GM18951 (cell line): ENCODE measurements around the gene CYP4F12.
"Not testable (repeated sequence)": the region's sequence is repeated elsewhere in the genome, so short reads cannot be mapped to it uniquely, and the experiment has no call there.

Experiments
- POLR2A ChIP-seq: IDR thresholded peaks from 4 replicates; pipeline ENCODE4 v1.6.1; 2011; ENCODE audit warnings: mild to moderate bottlenecking; ENCODE audit not compliant: insufficient read length, insufficient read depth; ENCODE audit errors: extremely low read depth
- in situ Hi-C: fragments of 300-500 bp; cut with MboI; formaldehyde crosslinking; loops from one replicate; pipeline ENCODE4 v1.12.0; 2022; ENCODE audit warnings: low sequenced_read_pairs, mixed read lengths, inconsistent platforms; ENCODE audit not compliant: unreplicated experiment

Gene CYP4F12

DNA sequence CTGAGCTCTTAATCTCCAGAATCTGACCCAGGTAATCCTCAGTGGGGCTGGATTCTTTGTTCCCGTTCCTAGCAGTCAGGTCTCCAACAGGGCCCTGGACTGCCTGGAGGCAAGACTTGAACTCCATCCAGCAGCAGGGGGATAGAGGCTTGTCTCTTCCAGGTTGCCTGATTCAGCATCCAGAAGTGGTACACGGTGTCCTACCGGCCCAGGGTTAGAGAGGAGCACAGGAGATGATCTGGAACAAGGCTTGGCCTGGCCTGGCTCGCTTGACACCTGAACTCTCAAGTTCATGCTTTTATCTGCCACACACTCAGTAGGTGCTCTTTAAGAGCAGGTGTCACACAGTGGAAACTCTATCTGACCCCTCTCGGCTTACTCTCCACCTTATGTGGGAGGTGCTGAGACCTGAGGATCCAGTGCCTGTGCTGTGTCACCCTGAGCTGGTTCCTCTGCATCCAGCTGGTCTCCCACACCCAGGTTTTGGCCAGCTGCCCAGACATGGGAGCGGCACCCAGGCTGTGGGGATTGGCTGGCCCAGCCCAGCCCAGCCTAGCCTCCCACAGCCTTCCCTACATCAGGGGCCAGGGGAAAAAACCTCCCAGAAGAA, 32.5 kb upstream of the CYP4F12 start, which contains the start of gene CYP4F3:
CYP4F3 (plus strand) TSS at position 604 of the 610 bp plus-strand sequence. CDS start 519 bp downstream, outside the sequence.
- TF ChIP-seq POLR2A = no peak
- in situ Hi-C loops = no loop called here

DNA sequence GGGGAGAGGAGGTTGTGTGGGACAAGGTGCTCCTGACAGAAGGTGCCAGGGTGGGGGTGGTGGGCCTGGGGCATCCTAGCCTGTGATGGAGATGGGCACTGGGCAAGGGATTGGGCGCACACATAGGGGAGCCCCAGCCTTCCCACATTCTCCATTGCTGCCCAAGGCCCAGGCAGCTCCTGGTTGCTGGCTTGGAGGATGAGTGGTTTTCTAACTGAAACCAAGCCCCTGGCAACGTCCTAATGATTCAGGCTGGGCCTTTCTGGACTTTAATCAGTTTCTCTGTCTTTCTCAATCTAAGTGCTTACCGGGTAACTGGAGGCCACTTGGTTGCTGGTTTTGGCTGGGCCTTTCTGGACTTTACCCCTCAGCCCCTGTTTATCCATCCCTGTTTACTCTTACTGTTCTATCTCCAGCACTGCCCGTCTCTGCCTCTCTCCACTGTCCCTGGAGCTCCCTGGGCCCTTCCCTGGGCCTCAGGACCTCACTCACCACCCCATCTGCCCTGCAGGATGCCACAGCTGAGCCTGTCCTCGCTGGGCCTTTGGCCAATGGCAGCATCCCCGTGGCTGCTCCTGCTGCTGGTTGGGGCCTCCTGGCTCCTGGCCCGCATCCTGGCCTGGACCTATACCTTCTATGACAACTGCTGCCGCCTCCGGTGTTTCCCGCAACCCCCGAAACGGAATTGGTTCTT, 31.8 kb upstream of the CYP4F12 start:
- in situ Hi-C loops = no loop called here
- TF ChIP-seq POLR2A = no peak

DNA sequence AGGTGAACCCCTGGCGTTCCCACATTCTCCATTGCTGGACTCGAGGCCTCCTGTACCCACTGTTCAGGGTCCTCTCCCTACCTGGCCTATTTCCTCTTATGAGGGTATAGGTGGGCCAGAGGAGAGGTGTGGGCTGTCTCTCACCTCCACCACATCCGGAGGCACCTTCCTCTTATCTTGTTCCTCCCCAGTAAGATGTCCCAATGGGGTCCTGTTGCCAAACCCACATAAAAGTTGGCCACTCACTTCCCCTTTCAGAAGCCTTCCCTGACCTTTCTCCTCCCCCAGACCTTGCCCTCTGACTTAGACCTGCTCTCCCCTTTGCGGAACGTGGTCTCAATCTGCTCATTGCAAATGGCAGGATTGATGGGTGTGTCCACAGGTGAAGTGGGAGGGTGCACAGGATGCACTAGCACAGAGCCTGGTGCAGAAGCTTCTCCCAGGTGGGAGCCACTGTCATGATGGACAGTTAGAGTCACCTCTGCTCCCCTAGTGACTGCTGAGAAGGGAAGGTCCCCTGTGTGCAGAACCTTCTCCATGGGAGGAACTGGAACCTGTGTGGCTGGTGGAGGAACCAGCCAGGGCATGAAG, 30.9 kb upstream of the CYP4F12 start:
- in situ Hi-C loops = no loop called here
- no peak for TF ChIP-seq POLR2A

DNA sequence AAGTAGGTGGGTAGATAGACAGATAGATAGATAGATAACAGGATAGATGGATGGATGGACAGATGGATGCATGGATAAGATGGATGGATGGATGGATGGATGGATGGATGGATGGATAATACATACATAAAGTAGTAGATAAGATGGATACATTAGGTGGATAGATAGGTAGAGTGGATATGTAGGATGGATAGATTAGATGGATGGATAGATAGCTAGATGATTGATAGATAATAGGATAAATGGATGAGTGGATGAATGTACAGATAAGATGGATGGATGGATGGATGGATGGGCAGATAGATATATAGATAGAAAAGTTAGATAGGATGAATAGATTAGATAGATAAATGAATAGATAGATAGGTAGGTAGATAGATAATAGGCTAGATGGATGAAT, 30.1 kb upstream of the CYP4F12 start:
- in situ Hi-C loops = no loop called here
- TF ChIP-seq POLR2A = no peak

DNA sequence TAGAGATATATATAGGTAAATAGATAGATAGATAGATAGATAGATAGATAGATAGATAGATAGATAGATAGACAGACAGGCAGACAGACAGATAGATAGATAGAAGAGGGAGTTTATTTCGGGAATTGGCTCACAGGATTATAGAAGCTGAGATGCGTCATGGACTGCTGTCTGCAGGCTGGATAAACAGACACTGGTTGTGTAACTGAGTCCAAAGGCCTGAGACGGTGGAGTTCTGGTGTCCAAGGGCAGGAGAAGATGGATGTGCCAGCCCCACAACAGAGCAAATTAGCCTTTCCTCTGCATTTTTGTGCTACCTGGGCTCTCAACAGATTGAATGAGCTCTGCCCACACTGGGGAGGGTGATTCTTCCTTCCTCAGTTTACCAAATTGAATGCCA, 29.5 kb upstream of the CYP4F12 start:
- in situ Hi-C loops = no loop called here
- TF ChIP-seq POLR2A = no peak

DNA sequence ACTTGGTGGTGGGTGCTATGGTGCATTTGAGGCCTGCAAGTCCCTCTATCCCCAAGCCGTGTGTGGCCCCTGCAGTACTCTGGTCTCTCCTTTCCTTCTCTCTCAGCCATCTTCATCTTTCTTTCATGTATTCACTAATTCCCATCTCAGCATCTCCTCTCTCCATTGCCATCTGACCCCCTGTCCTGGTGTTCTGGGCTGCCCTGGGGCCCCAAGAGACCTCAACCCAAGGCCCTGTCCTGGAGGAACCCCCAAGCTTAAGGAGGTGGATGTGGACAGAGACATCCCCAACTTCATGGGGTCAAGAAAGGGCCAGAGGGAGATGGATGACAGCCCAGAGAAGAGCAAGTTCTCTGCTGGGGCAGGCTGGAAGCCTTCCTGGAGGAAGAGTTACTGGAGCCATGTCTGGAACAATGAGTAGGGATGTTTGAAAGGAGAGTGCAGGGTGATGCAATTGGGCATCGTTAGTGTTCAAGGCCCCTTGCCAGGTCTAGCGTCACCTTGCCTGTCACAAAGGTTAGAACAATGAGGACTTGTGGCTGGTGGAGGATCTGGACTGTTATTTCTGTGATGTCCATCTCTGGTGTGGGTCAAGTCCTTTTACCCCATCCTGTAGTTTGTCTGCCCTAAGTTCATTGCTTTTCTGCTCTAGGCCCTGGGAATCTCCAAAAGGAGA, 28.7 kb upstream of the CYP4F12 start:
- in situ Hi-C loops = no loop called here
- no peak for TF ChIP-seq POLR2A

DNA sequence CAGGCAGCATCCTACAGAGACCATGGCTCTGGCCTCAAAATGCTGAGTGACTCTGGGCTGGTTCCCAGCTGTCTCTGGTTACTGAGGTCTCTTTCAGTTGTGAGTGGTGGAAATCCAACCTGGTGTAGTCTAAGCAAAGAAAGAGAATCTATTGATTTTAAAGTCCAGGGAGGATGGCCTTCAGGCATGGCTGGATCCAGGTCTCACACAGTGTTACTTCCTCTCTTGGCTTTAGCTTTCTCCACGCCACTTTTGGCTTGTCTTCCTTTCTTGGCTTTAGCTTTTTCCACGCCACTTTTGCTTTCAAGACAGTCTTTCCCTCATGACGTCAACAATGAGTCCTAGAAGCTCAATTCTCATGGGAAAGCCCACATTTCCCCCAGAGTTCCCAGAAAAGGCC, 28.1 kb upstream of the CYP4F12 start:
- TF ChIP-seq POLR2A = no peak
- in situ Hi-C loops = no loop called here

DNA sequence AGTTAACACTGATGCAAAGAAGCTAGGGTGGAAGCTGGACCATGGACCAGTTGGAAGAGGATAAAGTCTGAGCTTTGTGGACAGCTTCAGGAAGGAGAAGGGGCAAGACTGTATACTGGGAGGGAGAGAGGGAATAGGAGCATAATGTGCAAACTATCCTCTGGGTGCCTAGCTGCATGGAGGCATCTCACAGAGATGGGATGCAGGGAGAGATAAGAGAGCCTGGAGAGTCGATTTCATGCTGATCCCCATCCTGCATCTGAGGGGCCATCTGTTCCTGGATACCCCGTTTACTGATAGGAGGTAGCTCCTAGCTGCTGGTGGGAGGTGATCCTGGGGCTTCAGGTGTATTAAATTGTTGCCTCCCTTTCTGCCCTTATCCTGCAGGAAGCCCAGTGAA, 23.4 kb upstream of the CYP4F12 start:
- no peak for TF ChIP-seq POLR2A
- in situ Hi-C loops = no loop called here

DNA sequence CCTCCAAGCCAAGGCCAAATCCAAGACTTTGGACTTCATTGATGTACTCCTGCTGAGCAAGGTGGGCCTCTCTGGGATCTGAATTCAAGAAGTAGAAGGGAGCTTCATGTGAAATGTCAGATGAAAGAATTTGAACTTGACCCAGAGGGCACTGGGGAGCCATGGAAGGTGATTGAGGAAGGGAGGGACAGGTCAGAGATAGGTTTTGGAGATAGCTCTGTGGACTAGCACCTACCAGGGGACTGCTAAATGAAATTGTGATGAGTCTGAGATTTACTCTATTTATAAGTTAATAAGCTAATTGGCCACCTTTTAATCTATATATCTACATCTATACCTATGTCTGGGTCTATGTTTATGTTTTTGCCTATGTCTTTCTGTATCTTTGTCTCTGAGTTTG, 22.8 kb upstream of the CYP4F12 start:
- in situ Hi-C loops = not testable (repeated sequence)

DNA sequence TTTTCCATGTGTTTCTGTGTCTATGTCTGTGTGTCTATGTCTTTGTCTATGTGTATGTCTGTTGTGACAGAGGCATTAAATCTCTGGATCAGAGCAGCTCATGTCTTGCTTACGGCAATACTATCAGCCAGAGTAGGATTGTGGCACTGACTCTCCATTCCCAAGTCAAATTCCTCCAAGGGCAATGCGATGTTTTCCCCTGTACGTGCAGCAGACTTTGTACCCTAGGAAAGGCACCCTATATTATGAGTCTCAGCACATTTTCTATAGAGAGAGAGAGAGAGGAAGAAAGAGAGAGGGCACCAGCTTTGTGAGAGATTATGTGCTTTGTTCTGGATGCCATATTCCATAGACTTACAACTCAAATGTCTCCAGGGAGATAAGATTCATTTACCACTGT, 21.1 kb upstream of the CYP4F12 start:
- in situ Hi-C loops = no loop called here
- TF ChIP-seq POLR2A = no peak

DNA sequence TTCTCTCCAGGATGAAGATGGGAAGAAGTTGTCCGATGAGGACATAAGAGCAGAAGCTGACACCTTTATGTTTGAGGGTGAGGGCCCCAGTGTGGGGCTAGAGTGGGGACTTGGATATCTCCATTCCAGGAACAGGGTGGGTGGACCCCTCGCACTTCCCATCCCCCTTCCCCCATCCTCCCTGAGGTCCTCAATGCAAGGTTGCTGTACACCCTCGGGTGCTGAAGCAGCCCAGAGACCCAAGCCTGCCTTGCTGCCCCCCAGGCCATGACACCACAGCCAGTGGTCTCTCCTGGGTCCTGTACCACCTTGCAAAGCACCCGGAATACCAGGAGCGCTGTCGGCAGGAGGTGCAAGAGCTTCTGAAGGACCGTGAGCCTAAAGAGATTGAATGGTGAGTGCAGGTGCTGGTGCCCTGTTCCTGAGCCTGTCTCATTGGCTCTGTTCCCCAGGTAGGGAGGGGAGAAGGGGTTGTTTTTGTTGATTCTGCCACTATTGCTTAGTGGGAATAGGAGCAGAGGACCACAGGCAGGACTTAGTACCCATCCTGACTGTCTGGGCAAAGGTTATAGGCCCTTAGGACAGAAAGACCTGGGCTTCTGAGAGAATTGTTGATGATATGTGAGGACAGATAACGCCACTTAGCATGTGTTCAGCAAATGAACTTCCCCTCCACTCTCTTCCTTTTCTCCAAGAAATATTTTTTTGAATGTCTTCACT, 20.2 kb upstream of the CYP4F12 start:
- TF ChIP-seq POLR2A = no peak
- in situ Hi-C loops = no loop called here

DNA sequence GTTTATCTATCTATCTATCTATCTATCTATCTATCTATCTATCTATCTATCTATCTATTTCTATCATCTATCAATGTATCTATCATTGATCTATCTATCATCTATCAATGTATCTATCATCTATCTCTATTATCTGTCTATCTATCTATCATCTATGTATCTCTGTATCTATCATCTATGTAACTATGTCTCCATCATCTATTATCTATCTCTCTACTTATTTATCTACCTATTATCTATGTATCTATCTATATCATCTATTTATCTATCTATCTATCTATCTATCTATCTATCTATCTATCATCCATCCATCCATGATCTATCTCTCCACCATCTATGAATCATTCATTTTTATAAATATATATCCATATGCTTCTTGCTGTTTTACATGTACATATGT, 16.4 kb upstream of the CYP4F12 start:
- in situ Hi-C loops = no loop called here

DNA sequence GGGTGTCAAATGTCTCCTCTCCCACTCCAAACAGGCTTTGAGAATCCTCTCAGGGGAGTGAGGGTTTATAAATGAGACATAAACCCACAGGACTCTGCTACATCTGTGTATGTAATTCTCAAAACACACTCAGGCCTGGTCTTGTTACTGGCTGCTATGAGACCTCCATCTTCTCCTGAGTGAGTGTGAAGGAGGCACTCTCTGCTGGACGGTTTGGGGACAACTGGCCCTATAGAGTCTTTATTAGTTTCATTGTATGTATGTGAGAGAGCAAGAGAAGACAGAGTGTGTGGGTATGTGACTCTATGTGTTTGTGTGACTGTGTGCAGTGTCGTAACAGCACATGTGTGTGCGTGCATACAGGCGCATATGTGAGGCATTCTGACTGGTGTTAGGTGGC, 9.6 kb upstream of the CYP4F12 start:
- TF ChIP-seq POLR2A = no peak
- in situ Hi-C loops = no loop called here

More for the DNA sequence above, 16.4 kb upstream of the CYP4F12 start:
- no peak for TF ChIP-seq POLR2A
